A204.1 (cell line): Measurements from ENCODE around the gene MAN2A1.

Experiments
- FAIRE-seq: peaks from 2 replicates; lab custom pipeline; 2012; peaks lifted over from hg19 to GRCh38; lab: Jason Lieb, UNC

The MAN2A1 gene

DNA sequence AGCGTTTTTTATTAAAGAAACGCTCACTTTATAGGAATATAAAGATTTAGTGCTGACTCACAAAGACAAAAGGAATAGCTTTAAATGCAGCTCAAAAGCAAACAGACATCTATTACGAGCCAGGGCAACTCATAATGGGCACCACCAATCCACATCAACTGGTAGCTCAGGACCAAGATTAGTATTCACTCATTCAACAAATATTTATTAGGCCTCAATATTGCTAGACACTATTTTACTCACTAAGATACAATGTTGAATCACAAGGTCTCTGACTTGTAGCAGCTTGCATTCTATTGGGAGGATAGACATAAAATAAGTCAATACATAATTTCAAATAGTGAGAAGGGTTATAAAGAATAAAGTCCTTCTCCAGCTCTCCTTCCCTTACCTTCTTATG, 8.0 kb upstream of the MAN2A1 start:
- no peak for FAIRE-seq

GRCh38 chr5:109682383-109682782, 7.3 kb upstream of the MAN2A1 start:
- no peak for FAIRE-seq

DNA sequence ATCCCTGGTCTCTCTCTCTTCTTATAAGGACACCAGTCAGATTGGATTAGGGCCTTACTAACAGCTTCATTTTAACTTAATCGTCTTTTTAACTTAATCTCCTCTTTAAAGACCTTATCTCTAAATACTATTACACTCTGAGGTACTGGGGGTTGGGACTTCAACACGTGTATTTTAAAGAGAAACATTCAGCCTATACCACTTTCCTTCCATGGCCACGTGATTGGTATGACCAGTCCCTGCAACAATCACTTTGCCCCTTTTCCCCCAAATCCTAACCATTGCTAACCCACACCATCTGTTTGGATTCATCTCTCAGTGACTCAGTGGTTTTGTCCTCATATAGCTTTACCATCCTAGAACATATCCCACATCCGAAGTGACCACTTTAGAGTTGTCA, 3.8 kb upstream of the MAN2A1 start:
- no peak for FAIRE-seq

DNA sequence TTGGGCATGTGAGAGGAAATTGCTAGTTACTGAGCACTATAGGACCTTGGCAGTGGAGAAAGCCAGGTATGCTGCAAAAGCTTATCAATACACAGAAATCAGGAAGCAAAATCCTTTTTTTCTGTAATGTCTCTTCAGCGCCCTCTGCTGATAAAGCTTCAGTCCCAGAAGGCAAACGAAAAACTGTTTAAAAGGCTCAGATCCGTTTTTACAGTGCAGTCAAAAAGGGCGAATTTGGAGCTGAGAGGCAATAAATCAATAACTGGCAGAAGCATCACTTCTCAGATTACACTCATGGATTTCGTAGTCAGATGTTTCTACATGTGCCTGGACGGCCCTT, 1.1 kb upstream of the MAN2A1 start:
- no peak for FAIRE-seq

GRCh38 chr5:109688970-109689739, 572 bp upstream of the MAN2A1 start:
- FAIRE-seq: no peak

GRCh38 chr5:109690242-109690974, 681 bp downstream of the MAN2A1 start:
- FAIRE-seq: no peak

GRCh38 chr5:109690975-109691574, 1.3 kb downstream of the MAN2A1 start:
- no peak for FAIRE-seq

DNA sequence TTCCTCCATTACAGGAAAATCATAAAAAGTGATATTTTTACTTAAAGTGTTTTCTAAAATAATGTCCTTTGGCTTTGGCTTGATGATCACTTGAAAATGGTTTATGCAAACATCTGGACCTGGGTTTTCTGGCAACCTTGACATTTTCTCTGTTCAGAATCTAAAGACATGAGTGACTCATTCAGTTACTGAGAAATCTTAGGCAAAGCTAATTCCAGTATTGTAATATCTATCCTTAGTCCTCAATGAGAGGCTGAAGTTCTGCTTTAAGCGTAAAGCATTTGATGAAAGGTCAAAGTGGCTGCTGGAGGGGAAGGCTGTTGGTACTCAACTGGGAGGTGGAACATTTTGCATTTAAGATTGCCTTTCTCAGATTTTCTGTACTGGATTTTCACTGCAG, 2.3 kb downstream of the MAN2A1 start:
- FAIRE-seq: no peak

DNA sequence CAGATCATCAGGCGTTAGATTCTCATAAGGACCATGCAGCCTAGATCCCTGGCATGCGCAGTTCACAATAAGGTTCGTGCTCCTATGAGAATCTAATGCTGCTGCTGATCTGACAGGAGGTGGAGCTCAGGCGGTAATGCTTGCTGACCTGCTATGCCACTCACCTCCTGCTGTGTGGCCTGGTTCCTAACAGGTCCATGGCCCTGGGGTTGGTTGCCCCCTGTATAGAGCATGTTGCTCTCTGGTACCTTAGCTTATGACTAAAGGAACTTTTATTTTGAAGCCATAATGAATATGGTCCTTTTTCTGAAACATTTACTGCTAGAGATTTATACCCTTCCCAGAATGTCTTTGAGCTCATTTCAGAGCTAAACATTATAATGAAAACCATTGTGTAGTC, 3.1 kb downstream of the MAN2A1 start:
- FAIRE-seq: no peak

GRCh38 chr5:109693535-109694400, 4.0 kb downstream of the MAN2A1 start:
- FAIRE-seq: no peak

GRCh38 chr5:109694451-109694891, 4.7 kb downstream of the MAN2A1 start:
- no peak for FAIRE-seq

- FAIRE-seq: no peak
Measured at GRCh38 chr5:109695005-109695926, 5.5 kb downstream of the MAN2A1 start.

DNA sequence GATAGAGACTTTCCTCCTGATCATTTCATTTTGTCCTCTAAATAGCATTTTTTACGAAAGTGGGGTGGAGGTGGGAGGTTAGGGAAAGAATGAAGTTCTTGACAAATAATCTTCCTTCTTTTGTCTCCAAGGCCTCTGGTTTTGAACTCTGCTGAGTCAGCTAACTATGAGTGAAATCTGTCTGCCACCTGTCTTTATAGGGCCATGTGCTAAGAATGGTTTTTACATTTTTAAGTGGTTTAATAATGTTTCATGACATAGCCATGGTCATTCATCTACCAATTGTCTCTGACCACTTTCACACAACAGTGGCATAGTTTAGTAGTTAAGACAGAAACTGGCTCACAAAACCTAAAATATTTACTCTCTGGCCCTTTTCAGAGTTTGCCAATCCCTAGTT, 7.6 kb downstream of the MAN2A1 start:
- FAIRE-seq: no peak

- no peak for FAIRE-seq
Measured at GRCh38 chr5:109700516-109701153, 10.9 kb downstream of the MAN2A1 start.

DNA sequence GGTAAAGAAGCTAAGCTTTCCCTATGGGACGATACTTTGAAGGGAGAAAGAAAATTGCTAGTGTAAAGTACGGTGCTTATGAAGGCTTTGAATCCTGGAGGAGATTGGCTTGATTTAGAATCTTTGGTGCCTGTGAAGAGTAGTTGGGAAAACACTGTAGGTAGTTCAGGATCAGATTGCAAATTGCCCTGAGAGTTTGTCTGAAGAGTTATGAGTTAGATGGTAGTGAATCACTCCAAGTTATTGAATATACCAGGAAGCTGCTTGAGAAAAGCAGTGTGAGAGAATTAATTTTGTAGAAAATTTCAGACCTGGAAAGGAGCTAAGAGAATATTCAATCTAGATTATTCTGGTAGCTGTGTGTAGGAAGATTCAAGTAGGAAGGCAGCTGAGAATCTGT, 11.5 kb downstream of the MAN2A1 start:
- no peak for FAIRE-seq

DNA sequence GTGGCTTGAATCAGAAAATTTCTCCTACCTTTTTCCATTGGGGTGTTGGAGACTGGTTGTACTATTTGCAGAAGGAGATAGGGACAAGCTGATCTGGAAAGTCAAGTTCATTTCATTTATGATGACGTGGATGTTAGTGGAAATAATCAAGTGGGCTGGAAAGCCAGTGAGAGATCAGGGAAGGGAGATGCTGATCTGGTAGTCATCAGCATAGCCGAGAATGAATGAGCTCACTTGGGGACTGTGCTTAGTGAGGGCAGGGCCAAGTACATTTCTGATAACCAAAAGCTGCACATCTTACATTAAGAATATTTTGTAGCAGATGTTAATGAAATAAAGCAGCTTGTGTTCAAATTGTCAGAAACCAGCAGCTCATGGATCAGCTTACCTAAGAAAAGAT, 12.1 kb downstream of the MAN2A1 start:
- FAIRE-seq: no peak

- no peak for FAIRE-seq
Measured at GRCh38 chr5:109703166-109703565, 13.4 kb downstream of the MAN2A1 start.

DNA sequence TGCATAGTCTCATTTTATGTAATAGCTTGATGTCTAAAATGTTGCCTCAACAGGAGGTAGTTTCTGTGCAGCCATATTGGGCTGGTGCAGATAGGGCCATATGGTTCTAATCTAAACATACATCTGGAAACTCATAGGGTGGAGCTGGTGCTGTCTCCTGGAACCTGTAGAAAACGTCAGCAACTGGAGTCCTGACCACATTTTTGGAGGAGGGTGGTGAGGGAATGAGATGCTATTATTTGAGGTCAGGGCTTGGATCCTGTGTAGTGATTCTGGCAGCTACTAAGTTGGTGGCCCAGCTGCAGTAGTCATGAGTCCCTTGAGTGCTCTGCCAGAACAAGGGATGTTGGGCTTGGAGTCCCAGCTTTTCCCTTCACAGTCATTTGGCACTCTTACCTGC, 14.1 kb downstream of the MAN2A1 start:
- FAIRE-seq: no peak

DNA sequence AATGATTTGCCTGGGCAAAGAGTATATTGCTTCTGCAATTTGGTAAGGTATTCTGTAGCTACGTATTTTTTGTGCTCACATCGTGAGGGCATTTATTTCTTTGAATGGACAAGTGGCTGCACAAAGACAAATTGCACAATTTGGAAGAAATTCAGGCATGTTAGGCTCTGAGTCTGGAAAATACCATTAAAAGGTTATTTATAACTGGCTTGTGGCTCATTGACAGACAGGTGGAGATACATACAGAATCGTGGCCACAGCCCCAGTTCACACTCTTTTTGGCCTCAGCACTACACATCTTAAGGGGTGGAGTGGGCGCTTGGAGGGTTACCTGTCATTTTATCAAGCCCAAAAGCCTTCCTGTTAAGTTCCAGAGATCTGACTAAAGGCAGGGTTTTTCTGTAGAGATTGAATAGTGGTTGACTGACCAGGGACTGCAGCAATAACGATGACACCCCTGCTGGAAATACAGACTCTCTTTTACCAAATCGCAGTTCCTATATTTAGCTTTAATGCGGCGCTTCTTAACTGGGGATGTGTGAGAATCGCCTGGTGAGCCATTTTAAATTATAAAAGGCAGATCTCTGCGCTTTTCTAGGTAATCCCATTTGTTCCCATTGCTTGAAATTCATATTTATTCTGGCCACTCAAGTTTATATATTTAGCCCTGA, 14.7 kb downstream of the MAN2A1 start:
- no peak for FAIRE-seq

- no peak for FAIRE-seq
Measured at GRCh38 chr5:109705596-109705995, 15.9 kb downstream of the MAN2A1 start.
